Upper lobe of left lung (tissue), 6 donors: ENCODE measurements around the gene PWWP2A. TPM values are rescaled to one million over a fixed set of nuclear protein-coding genes. Genes with fewer than 3 reads are reported as not detected.

Source experiments
- ATAC-seq, 2 donors: fragments of 200-7000 bp; cut with Tn5 transposase; one replicate each; pipeline ENCODE4 v1.9.1; 2022; ENCODE audit warnings: mild to moderate bottlenecking in 2 of 2, moderate library complexity in 2 of 2; ENCODE audit not compliant: low FRiP score in 2 of 2
- DNase-seq, 2 donors: peaks; one replicate each; pipeline ENCODE4 v3.0.0-alpha.2; 2019 to 2020
- H3K27ac ChIP-seq, 4 donors: fragments of 200-600 bp; sonication (generic); one replicate each; pipeline ENCODE4 v1.5.1; 2016 to 2019
- H3K27me3 ChIP-seq, 4 donors: fragments of 200-600 bp; sonication (generic); one replicate each; pipeline ENCODE4 v1.5.1; 2017 to 2019
- H3K36me3 ChIP-seq, 4 donors: fragments of 200-600 bp; sonication (generic); one replicate each; pipeline ENCODE4 v1.5.1; 2016 to 2019
- H3K4me1 ChIP-seq, 4 donors: fragments of 200-600 bp; sonication (generic); one replicate each; pipeline ENCODE4 v1.5.1; 2018 to 2019
- H3K4me3 ChIP-seq, 4 donors: fragments of 200-600 bp; sonication (generic); one replicate each; pipeline ENCODE4 v1.5.1; 2017 to 2019; ENCODE audit warnings: mild to moderate bottlenecking in 2 of 4, moderate library complexity in 1 of 4
- H3K9me3 ChIP-seq, 4 donors: fragments of 200-600 bp; sonication (generic); one replicate each; pipeline ENCODE4 v1.5.1; 2018 to 2019
- EP300 ChIP-seq, 4 donors: sonication (generic); formaldehyde crosslinking; IDR thresholded peaks; one replicate each; pipeline ENCODE4 v1.5.1; 2017; ENCODE audit warnings: antibody characterized with exemption in 4 of 4, control low read depth in 2 of 4
- POLR2A ChIP-seq, 4 donors: fragments of 450-650 bp; IDR thresholded peaks; one replicate each; pipeline ENCODE4 v1.5.1; 2016 to 2017; ENCODE audit warnings: antibody characterized with exemption in 4 of 4, mild to moderate bottlenecking in 2 of 4
- POLR2AphosphoS5 ChIP-seq, 2 donors: sonication (generic); formaldehyde crosslinking; IDR thresholded peaks; one replicate each; pipeline ENCODE4 v1.5.1; 2017; ENCODE audit warnings: antibody characterized with exemption in 2 of 2
- WGBS, 2 donors: methylation state at CpG; one replicate each; pipeline ENCODE4 v1.1.5; 2017 to 2018; 5-methylcytosine and 5-hydroxymethylcytosine counted together
- total RNA-seq, 6 donors: library from RNA; depleted of rRNA in 4 of 6; stranded (reverse); fragments of >200 nt in 4 of 6; gene quantifications; one replicate each; pipeline versions ENCODE4 v1.1.0 to v1.2.1, GENCODE V29; 2016 to 2021
- TF ChIP-seq, protein P1 (sequence below), 6 experiments: fragments of 450-650 bp in 4 of 6; fragments of 200-600 bp in 2 of 6; sonication (generic) in 2 of 6; IDR thresholded peaks; one replicate each; pipeline ENCODE4 v1.5.1; 2016 to 2019; ENCODE audit warnings: antibody characterized with exemption in 6 of 6
- donor health status: DM: no; HTN: no; CAD: no; lungs with moderate emphysema.
- donor health status: DM: no; HTN: yes; CAD: no; lungs with severe emphysema.

Gene PWWP2A
- total RNA-seq, 6 donors from 2014 or later, result 19.6 to 46.1 (median 33.8) TPM

DNA sequence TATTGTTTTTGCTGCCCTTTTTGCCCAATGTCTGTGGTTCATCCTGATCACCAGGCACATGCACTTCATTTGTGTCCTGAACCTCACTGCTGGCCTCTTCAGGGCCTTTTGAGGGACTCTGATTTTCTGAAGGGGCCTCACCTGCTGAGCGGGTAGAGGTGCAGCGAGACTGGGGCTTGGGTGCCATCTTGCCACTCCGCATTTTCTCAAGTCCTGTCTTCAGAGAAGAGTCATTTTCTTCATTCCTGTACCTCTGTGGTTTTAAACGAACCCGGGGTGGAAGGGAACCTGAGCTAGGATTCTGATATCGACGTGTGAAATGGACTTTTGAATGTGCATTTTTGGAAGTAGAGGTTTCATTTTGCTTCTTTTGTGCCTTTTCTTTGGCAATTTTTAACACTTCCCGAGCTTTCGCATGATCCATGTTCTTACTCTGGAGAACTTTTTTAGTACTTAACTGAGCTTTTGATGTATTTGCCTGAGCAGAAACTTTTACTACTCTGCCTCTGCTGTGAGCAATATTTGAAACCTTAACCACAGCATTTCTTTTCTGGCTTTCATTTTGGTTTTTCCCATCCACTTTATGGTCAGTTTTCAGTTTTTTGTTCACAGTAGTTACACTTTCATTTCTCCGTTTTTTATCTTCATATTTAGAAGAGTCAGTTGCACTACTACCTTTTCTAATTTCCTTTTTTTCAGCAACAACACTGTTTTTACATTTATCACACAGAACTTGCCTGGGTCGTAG lies 26.1 kb downstream of the PWWP2A start:
- 92 to 93% methylated on average over 11 of the region's 11 CpGs for WGBS, 2 donors
- ATAC-seq, result no peak
- H3K36me3 ChIP-seq, result peaks cover 5 to 21% (median 16%) of the 10 kb centered on the region in 4 donors
- no peak for DNase-seq
- H3K4me3 ChIP-seq, result no peak overlapping the region
- TF ChIP-seq, protein P1, sequence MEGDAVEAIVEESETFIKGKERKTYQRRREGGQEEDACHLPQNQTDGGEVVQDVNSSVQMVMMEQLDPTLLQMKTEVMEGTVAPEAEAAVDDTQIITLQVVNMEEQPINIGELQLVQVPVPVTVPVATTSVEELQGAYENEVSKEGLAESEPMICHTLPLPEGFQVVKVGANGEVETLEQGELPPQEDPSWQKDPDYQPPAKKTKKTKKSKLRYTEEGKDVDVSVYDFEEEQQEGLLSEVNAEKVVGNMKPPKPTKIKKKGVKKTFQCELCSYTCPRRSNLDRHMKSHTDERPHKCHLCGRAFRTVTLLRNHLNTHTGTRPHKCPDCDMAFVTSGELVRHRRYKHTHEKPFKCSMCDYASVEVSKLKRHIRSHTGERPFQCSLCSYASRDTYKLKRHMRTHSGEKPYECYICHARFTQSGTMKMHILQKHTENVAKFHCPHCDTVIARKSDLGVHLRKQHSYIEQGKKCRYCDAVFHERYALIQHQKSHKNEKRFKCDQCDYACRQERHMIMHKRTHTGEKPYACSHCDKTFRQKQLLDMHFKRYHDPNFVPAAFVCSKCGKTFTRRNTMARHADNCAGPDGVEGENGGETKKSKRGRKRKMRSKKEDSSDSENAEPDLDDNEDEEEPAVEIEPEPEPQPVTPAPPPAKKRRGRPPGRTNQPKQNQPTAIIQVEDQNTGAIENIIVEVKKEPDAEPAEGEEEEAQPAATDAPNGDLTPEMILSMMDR (IDR thresholded peaks at IDR 0.05), result no peak
- TF ChIP-seq EP300 (IDR thresholded peaks at IDR 0.05) (no peak), POLR2AphosphoS5 (IDR thresholded peaks at IDR 0.05) (no peak), POLR2A (IDR thresholded peaks at IDR 0.05) (no peak)
- H3K27ac ChIP-seq, result no peak overlapping the region
- H3K9me3 ChIP-seq, result no peaks in the 10 kb centered on the region
- H3K4me1 ChIP-seq, result peaks cover 8 to 13% (median 11%) of the 10 kb centered on the region in 4 donors
- no peaks in the 10 kb centered on the region for H3K27me3 ChIP-seq

DNA sequence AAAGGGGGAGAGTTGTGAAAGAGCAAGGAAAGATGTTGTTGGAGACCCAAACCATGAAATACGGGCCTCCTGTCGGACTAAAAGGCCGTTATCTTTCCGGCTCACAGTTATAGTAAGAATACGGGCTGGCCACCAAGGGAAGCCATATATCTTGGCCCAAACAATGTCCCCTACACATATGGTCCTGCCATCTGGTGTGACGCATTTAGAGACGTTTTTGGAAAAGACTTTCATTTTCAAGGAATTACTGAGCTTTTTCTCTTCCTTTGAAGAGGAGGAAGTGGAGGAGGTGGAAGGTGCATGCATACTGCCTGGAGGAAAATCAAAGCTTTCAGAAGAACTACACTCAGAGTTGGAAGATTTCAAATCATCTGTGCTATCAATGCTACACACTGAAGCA lies 26.7 kb downstream of the PWWP2A start:
- WGBS, 2 donors, result 92 to 94% methylated on average over 7 of the region's 7 CpGs
- H3K9me3 ChIP-seq, result no peaks in the 10 kb centered on the region
- no peak overlapping the region for H3K4me3 ChIP-seq
- DNase-seq (no peak), ATAC-seq (no peak)
- H3K4me1 ChIP-seq, result peaks cover 2 to 10% (median 6%) of the 10 kb centered on the region in 4 donors
- H3K27ac ChIP-seq, result no peak overlapping the region
- H3K27me3 ChIP-seq, result no peaks in the 10 kb centered on the region
- TF ChIP-seq POLR2AphosphoS5 (IDR thresholded peaks at IDR 0.05) (no peak), EP300 (IDR thresholded peaks at IDR 0.05) (no peak), POLR2A (IDR thresholded peaks at IDR 0.05) (no peak)
- TF ChIP-seq, protein P1 (IDR thresholded peaks at IDR 0.05), result no peak
- H3K36me3 ChIP-seq, result peaks cover 5 to 21% (median 16%) of the 10 kb centered on the region in 4 donors

DNA sequence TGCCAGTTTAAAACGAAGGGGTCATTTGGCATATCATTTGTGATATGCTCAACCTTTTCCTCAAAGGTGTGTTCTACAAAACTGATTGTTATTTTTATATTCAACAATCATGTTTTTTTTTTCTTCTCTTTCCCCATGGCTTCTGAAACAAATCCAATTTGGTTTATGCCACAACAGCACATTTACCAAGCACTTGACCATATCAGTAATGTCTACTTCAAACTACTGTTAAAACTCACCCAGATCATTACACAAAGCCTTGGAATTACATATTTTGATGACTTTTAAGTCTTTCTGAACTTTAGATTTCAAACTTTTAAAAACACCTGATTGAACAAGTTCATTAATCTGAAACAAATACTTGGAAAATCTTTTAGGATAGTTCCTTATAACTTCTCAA lies 29.2 kb downstream of the PWWP2A start:
- no peak overlapping the region for H3K4me3 ChIP-seq
- DNase-seq (no peak), ATAC-seq (no peak)
- no peaks in the 10 kb centered on the region for H3K9me3 ChIP-seq
- H3K27ac ChIP-seq, result no peak overlapping the region
- WGBS, 2 donors, result 64 to 69% methylated on average over 1 of the region's 1 CpG
- peaks cover 2 to 10% (median 6%) of the 10 kb centered on the region in 4 donors for H3K4me1 ChIP-seq
- no peaks in the 10 kb centered on the region for H3K27me3 ChIP-seq
- TF ChIP-seq, protein P1 (IDR thresholded peaks at IDR 0.05), result no peak
- TF ChIP-seq EP300 (IDR thresholded peaks at IDR 0.05), result no peak
- no peak for TF ChIP-seq POLR2AphosphoS5 (IDR thresholded peaks at IDR 0.05)
- TF ChIP-seq POLR2A (IDR thresholded peaks at IDR 0.05), result no peak
- peaks cover 5 to 21% (median 16%) of the 10 kb centered on the region in 4 donors for H3K36me3 ChIP-seq

DNA sequence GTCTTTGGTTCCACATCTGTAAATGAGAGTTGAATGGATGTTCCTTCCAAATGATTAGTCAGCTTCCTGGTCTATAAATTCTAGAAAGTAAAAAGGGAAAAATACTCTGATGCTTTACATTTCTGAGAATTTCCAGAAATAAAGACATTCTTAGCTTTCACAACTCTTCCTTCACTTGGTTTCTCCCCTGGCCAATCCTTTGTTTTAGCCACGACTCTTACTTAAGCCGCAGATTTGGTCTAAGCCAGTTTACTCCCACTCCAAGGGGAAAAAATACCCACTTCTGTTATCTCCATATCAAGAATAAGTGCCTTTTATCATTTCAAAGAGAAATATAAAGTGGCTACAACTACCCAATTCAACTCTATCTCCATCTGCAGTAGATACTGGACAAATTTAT lies 29.7 kb downstream of the PWWP2A start:
- peaks cover 2 to 10% (median 6%) of the 10 kb centered on the region in 4 donors for H3K4me1 ChIP-seq
- no peak for ATAC-seq
- 48 to 82% methylated on average over 2 of the region's 2 CpGs for WGBS, 2 donors

More for the DNA sequence above, 29.7 kb downstream of the PWWP2A start:
- Histone ChIP-seq H3K36me3 (peaks cover 5 to 21% (median 16%) of the 10 kb centered on the region in 4 donors), H3K27me3 (no peaks in the 10 kb centered on the region), H3K27ac (no peak overlapping the region), H3K9me3 (no peaks in the 10 kb centered on the region), H3K4me3 (no peak overlapping the region)
- DNase-seq, result no peak
- no peak for TF ChIP-seq POLR2AphosphoS5 (IDR thresholded peaks at IDR 0.05)
- TF ChIP-seq EP300 (IDR thresholded peaks at IDR 0.05), result no peak
- TF ChIP-seq, protein P1 (IDR thresholded peaks at IDR 0.05), result no peak
- no peak for TF ChIP-seq POLR2A (IDR thresholded peaks at IDR 0.05)
